ENCODE results near the gene MAPKAPK2.

DNA sequence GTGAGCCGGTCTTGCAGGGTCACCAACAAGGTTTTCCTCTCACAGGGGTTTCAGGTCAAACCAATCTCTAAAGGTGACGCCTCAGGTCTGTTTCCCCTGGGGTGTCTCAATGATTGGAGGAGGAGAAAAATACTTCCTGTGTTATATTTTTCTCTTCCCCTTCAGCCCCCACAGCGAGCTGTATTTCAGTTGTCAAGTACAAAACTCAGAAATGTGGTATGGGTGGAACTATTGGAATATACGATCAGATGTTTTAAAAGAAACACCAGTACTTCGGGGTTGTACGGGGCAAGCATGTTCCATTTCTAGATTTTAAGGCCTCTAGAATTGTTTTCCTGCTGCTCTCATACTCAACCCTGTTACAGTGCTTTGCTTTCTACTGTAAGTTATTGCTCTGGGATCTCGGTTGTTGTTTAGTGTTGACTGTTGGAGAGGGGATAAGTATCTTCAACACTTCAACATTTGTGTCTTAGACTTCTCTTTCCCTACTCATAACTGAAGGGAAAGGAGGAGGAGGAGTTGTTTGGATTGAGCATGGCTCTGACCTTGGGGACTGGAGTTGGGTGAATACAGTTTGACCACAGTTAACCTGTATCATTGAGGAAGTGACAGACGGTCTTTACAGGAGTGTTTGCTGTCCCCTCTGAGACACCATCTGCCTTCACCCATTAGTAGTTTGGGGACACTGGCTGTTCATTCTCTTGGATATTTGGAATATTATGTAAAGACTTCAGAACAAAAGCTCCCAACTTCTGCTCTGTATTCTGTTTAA is 2.0 kb downstream of the MAPKAPK2 start:
- TF ChIP-seq EZH2 (optimal IDR thresholded peaks at IDR 0.05; ENCODE audit: low read depth, low read length) (no peak), EZH2phosphoT487 (IDR thresholded peaks at IDR 0.05; ENCODE audit: low read length) (no peak)

Data from MM.1S (cell line).